Measurements from ENCODE around the gene TBATA.
"Not testable (repeated sequence)": the region's sequence is repeated elsewhere in the genome, so short reads cannot be mapped to it uniquely, and the experiment has no call there.

TBATA gene

DNA sequence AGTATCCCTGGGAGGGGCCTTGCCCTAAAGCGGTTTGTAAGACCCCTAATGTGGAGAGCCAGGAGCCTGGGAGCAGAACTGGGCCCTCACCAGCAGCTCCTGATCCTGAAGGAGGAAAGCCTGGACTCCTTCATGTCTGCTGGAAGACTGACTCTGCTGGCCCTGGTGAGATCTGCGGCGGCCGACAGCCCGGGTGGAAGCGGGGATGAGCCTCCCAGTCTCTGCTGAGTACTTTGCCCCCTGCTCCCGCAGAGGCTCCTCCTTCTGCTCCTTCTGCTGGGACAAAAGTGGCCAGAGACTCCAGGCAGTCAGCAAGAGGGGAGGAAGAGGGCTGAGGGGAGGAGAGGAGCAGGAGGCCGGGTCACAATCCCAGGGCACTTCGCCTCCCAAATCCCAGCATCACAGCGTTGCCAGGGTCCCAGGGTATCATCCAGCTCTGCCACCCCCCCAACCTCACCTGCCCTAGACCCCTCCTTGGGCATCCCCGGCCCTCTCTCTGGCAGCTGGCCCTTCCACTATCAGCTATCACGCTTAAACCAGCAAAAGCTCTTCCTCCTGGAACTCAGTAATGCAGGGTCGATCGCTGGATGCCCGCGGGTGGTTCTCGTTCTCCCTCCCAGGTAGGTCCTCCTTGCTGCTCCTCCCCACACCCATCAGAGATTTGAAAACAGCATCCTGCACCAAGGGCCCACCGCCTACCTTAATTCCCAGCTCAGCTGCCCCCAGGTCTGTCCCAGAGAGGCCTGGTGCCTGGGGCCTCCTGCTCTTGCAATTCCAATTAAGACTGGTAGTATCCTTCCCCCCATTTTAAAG is 7.9 kb downstream of the TBATA start:
- no peak for DNase-seq

DNA sequence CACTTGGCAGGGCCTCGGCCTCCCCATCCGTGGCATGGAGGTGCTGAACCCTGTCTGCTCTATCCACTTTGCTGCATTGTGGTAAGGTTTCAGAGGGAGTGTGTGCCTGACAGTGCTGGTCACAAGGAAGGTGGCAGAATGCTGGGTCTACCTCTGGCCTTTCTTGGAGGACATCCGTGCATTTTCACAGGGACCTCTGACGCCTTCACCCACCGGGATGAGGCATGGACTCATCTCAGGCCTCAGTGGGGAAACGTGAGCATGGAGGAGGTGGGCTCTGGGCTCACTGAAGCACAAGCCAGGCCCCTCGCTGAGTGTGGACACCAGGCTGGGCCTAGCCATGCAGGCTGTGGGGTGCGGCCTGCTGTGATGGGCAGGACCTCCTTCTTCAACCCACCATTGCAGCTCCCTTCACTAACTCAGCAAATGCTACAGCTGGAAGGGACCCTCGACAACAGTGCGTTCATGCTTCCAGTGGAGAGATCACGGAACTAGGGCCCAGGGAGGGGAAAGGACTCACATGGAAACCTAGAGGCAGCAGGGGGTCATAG is 8.6 kb downstream of the TBATA start:
- DNase-seq, result no peak

DNA sequence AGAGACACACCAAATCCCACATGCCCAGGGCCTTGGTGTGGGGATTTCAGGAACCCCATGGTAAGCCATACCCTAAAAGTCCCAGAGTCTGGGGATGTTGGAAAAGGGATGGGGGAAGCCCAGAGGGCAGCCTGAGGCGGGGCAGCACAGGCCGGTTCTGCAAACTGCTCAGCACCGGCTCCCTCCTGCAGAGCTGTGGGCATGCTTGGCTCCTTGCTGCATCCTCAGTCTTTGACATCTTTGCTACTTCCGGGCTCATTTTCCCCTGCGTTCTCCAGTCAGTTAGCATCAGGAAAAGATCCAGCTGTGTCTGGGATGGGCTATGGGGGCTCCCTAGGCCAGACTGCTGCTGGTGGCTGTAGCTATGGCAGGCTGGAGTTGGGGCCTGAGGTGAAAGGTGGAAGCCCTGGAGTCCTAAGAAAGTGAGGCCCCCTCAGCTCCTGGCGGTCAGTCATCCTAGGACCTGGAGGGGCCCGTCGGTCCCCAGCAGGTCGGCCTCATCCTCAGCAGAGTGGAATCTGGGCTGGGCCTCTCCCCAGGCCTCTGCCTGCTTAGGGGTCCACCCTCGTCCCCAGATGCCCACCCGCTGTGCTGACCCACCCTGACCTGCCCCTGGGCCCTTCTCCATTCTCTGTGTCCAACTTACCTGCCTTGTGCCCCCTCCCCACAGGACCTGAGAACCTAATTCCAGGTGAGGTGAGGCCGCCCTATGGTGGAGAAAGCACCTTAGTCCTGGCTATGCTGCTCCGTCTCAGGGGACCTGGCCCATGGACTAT is 9.3 kb downstream of the TBATA start:
- no peak for DNase-seq

DNA sequence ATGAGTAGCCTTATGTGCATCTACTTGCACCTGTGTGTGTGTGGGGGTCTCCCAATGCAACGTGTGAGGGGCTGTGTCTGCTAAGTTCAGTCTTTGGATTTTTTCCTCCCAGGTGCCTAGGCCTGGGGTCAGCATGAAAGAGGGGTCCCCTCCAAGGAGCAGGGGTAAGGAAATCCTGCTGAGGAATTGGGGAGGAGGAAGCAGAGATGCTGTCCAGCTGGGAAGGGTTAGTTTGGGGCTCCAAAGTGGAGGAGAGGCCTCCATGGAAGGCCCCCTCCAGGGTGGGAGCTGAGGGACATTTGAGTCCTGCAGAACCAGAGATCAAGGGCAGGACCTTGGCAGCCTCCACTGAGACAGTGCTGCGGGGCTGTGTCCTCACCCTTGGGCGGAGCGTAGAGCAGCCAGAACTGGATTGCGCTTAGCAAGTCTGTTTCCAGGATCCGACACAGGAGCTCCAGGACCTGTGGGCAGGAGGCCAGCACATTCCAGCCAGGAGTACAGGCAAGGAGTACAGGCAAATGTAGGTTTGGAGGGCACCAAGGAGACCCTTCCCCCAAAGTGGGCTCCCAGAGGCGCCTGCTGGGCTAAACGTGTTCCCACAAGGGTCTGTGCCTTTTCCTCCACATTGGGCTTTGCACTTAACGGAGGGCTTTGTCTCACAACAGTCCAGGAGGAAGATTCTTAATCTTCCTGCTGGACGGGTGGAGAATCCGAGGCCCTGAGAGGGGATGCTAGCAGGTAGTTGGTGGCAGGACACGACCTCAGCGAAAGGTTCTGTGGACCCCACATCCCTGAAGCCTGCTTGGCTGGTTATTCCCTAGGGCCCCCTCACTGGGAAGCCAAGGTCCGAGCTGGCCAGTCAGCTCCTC is 10.1 kb downstream of the TBATA start:
- DNase-seq, result no peak

DNA sequence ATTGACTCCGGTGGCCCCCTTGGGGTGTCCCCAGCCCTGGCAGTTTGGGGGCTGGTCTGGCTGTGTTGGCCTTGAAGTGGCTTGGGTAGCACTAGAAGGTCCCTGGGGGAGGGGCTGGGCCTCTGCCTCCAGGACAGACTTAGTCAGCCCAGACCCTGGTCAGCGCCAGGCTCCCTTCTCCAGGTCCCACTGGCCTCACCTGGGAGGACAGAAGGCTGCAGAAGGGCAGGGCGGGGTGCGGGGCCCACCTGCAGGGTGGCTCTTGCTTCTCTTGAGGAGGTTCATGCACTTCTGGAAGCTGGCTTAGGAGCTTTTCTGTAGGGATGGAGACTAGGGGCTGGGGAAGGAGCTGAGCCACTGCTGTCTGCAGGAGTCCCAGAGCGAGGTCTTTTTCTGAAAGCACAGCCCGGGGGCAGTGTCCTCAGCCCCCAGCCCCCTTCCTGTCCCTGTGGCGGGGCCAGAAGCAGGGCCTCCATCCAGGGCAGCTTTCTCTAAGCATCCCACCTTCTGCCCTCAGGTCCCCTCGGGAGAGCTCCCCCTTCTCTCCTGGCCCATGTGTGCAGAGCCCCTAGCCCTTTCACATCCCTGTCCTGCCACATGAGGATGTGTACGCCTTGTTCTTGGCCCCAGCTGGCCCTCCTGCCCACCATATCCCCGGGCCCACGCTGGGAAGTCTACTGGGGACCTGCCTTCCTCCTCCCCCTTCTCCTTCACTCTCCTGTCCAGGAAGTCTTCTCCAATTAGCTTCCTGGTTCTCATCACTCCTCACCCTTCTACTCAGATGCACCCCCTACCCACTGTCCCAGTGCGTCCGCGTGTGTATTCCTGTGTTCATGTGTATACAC is 11.0 kb downstream of the TBATA start:
- no peak for DNase-seq

DNA sequence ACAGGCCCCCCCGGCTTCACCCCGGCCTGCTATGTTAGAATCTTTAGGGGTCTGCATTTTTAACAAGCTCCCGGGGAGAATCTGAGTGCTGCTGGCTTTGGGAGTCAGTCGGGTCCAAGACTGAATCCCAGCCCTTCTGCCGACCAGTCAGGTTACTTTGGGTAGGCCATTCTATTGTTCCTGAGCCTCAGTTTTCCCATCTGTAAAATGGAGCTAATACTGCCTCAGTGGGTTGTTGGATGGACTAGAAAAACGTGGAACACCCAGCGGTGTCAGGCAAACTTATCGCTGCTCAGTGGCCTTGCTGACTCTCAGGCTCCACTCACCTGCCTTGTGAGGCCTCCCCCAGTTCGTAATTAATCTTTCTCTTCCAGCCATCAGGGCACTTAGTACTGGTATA is 11.7 kb downstream of the TBATA start:
- DNase-seq, result no peak

DNA sequence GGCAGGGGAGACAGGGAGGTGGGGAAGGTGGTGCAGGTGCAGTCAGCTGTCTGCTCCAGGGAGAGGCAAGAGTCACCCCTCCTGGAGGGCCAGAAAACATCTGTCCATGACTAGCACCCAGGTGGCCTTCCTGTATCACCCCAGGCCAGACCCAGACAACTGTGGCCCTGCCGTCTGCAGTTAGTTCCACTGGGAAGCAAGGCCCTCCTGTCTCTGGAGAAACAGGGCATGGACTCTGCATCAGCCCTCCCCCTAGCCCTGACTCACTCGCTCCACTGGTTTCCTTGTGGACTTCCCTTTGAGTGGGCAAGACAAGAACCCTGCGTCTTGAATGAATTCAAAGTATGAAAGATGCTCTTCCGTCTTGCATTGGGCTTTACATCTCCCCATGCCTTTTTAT is 12.6 kb downstream of the TBATA start:
- DNase-seq, result no peak

DNA sequence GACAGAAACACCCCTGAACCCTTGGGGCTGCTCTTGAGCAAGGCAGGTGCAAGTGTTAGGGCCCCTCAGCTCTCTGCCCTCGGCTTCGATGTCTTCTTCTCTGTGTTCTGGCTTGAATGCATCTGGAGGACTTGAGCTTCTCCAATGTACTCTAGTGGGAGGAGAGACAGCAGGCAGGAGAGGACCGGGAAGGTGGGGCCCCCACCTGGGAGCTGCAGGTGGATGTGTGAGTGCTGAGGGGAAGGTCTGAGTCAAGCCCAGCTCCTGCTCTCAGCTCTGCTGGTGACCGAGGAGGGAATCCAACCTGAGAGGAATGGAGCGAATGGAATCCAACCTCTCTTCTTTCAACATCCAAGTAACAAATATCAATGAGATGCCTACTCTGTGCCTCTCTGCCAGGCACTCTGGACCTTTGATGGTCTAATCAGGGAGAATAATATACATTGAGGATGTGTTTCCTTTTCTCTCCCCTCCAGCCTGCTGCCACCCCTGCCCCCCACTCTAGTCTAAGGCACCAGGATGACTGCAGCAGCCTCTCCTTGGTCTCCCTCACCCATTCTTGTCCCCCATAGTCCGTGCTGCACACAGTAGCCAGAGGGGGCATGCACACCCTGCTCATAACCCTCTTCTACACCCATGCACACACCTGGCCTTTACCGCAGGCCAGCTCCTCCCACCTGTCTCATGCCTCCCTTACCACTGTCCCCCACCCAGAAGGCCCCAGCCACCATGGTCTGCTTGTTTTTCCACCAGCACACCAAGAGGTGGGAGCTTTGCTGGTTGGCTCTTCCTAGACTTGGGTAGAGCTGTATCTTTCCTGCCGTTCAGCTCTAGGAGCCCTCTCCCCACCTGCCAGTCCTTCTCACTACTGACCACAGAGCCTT is 13.6 kb downstream of the TBATA start:
- no peak for DNase-seq

DNA sequence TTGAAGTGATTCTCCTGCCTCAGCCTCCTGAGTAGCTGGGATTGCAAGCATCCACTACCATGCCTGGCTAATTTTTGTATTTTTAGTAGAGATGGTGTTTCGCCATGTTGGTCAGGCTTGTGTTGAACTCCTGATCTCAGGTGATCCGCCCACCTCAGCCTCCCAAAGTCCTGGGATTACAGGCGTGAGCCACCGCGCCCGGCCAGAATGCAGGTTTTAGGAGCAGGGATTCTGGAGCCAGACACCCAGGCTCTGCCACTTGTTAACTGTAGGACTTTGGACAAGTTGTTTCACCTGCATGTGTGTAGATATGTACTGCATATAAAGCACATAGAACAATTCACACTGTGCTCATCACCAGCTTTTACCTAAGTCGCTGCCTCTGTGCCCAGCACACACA is 14.7 kb downstream of the TBATA start:
- not testable (repeated sequence) for DNase-seq

DNA sequence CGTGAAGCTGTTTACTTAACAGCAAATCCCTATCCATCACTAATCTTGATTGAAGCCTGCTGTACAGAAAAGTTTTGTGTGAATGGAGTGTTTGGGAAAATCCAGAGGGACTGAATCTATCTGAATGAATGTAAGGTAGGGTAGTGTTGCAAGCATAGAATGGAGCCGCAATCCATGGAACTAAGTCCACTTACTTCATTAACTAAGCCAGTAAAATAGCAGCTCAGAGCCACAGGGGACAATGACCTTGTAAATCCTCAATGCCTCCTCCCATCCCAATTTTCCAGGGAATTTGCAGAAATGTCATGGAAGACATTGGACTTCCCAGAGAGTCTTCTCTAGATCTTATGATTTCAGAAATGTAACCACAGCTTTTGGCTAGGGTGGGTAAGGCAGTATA is 15.2 kb downstream of the TBATA start:
- DNase-seq, result no peak

DNA sequence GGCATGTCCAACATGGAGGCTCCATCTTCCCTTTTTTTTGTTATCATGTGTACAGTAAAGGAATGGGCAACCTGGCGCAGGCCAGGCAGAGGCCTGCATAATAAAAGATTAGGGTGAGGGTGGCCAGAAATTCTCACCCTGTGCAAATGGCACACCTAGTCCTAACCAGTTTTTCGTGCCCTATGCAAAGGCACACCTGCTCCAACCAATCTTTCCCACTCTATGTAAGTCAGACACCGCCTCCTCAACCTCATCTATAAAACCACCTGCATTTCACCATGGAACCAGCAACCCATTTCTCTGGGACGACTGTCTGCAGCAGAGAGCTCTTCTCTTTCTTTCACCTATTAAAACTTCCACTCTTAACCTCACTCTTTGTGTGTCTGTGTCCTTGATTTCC is 16.1 kb downstream of the TBATA start:
- no peak for DNase-seq

DNA sequence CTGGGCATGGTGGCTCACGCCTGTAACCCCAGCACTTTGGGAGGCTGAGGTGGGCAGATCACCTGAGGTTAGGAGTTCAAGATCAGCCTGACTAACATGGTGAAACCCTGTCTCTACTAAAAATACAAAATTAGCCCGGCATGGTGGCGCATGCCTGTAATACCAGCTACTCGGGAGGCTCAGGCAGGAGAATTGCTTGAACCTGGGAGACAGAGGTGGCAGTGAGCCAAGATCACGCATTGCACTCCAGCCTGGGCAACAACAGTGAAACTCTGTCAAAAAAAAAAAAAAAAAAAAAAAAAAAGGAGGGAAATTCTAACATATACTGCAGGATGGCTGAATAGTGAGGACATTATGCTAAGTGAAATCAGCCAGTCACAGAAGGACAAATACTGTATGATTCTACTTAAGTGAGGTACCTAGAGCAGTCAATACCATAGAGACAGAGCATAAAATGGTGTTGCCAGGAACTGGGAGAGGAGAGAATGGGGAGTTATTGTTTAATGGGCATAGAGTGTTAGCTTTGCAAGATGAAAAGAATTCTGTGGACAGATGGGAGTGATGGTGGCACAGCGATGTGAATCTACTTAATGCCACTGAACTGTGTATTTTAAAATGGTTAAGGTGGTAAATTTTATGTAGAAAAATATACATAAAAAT is 17.0 kb downstream of the TBATA start:
- DNase-seq, result not testable (repeated sequence)

DNA sequence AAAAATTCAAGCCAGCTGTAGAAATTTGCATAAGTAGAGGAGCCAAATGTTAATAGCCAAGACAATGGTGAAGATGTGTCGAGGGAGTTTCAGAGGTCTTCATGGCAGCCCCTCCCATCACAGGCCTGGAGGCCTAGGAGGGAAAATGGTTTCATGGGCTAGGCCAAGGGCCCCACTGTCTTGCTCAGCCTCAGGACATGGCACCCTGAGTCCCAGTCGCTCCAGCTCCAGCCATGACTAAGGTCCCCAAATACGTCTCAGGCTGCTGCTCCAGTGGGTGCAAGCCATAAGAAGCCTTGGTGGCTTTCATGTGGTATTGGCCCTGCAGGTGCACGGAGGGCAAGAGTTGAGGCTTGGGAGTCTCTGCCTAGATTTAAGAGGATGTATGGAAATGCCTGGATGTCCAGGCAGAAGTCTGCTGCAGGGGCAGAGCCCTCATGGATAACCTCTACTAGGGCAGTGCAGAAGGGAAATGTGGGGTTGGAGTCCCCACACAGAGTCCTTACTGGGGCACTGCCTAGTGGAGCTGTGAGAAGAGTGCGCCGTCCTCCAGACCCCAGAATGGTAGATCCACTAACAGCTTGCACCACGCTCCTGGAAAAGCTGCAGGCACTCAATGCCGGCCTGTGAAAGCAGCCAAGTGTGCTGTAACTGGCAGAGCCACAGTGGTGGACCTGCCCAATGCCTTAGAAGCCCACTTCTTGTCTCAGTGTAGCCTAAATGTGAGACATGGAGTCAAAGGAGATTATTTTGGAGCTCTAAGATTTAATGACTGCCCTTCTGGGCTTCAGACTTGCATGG is 19.2 kb downstream of the TBATA start:
- no peak for DNase-seq

DNA sequence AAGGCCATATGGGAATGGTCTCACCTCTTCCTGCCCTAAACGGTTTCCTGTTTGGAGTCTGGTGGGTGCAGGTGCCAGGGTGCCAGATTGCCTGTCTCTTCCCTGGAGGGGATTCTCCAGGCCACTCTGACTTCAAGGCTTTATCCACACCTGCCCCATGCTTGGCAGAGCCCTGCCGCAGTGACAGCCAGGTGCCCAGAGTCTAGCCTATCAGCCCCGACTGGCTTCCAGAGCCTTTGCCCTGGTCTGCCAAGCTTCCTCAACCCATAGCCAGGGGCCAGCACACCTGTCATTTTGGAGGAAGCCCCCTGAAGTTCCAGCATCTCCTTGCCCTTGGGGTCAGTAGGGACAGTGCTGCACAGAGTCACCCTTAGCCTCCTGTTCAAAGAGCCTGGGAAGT is 21.6 kb downstream of the TBATA start:
- no peak for DNase-seq

DNA sequence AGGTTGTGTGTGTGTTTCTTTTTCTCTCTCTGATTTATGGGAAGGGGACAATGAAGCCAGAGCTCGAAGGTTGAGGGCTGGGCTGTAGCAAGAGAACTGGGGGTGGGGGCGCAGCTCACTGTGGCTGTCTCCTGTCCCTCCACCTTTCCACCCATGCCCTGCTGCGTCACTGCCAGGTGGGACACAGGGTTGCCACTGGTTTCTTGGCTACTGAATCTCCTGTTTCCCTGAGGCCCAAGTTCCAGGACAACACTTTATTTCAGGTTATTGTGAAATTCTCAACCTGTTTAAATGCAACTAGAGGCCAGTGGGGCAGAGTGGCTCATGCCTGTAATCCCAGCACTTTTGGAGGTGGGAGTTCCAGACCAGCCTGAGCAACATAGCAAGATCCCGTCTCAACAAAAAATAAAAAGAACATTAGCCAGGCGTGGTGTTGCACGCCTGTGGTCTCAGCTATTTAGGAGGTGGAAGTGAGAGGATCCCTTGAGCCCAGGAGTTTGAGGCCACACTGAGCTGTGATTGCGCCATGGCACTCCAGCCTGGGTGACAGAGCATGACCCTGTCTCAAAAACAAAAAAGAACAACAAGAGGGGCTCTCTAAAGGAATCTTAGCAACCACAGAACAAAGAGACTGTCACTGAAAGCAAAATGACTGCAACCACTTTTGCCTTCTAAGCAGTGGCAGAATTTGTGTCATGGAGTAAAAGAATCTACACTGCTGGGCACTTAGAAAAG is 22.6 kb downstream of the TBATA start:
- no peak for DNase-seq

DNA sequence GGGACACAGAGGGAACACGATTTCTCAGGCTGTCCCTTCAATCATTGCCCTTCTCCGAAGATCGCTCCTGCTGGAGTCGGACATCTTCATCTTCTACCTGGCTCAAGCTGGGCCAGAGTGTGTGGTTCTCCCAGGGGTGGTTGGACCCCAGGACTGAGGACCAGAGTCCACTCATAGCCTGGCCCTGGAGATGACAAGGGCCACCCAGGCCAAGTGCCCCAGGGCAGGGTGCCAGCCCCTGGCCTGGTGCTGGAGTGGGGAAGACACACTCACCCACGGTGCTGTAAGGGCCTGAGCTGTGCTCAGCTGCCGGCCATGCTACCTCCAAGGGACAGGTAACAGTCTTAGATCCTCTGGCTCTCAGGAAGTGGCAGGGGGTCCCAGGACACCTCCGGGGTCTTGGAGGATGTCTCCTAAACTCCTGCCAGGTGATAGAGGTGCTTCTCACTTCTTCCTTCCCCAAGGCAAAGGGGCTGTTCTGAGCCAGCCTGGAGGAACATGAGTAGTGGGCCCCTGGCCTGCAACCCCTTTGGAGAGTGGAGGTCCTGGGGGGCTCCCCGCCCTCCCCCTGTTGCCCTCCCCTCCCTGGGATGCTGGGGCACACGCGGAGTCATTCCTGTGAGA is 23.3 kb downstream of the TBATA start:
- no peak for DNase-seq

DNA sequence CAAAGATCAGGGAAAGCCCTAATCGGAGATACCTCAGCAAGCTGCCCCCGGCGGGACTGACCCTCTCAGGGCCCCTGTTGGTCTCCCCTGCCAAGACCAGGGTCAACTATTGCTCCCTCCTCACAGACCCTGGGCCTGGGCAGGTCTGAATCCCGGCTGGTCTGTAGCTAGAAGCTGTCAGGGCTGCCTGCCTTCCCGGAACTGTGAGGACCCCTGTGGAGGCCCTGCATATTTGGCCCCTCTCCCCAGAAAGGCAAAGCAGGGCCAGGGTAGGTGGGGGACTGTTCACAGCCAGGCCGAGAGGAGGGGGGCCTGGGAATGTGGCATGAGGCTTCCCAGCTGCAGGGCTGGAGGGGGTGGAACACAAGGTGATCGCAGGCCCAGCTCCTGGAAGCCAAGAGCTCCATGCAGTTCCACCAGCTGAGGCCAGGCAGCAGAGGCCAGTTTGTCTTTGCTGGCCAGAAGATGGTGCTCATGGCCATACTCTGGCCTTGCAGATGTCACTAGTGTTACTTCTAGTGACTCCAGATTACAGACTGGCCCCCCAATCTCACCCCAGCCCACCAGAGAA is 24.1 kb downstream of the TBATA start:
- DNase-seq, result no peak

DNA sequence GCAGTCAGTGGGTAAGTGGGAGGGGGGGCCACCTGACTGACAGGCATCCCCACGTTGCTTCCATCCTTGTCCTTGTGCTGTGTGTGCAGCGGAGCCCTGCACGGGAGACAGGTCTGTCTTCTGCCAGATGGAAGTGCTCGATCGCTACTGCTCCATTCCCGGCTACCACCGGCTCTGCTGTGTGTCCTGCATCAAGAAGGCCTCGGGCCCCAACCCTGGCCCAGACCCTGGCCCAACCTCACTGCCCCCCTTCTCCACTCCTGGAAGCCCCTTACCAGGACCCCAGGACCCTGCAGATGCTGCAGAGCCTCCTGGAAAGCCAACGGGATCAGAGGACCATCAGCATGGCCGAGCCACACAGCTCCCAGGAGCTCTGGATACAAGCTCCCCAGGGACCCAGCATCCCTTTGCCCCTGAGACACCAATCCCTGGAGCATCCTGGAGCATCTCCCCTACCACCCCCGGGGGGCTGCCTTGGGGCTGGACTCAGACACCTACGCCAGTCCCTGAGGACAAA is 24.8 kb downstream of the TBATA start:
- no peak for DNase-seq
